Measurements from ENCODE around the gene AGBL4. TPM values are rescaled to one million over a fixed set of nuclear protein-coding genes. Genes with fewer than 3 reads are reported as not detected.
A peak's percentile ranks its signal among the peaks of the same experiment; 100 is the strongest.
"Not testable (repeated sequence)": the region's sequence is repeated elsewhere in the genome, so short reads cannot be mapped to it uniquely, and the experiment has no call there.

Gene AGBL4
- total RNA-seq, 2 experiments from 2014 or later: not detected

DNA sequence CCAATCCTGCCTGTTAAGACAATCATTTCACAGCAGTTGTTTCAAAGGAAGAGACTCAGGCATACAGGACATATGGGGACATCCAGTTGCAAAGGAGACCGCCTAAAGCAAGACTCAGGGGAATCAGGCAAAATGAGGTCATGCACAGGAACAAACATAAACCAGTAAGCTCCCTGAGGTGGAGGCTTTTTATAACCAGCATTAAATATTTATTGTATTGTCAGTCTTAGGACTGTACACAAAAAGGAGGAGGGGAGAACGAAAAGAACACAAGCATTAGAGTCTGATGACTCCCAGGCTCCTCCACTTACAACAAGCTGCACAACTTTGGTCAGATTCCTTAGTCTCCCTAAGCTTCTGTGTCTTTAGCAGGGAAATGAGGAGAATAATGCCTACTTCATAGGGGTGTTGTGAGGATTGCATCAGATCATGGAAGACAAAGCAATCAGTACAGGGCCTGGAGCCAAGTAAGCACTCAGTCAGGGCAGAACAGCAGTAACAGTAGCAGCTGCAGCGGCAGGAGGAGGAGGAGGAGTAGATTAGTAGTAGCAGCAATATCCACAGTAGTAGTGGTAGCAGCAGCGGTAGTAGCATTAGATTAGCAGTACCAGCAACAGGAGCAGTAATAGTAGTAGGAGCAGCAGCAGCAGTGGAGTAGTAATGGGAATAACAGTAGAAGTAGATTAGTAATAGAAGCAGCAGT, 1497.6 kb downstream of the AGBL4 start:
- H3K36me3 Mint-ChIP-seq (ENCODE audit: low read depth): no peaks in the 10 kb centered on the region
- no peak for DNase-seq
- H3K9me3 Mint-ChIP-seq: no peaks in the 10 kb centered on the region
- no peak overlapping the region for H3K4me3 Mint-ChIP-seq
- intact Hi-C loops (cut with micrococcal nuclease): no loop called here
- H3K27ac Mint-ChIP-seq: no peak overlapping the region
- peaks cover 10% of the 10 kb centered on the region for H3K27me3 Mint-ChIP-seq (ENCODE audit: low read depth)
- no peaks in the 10 kb centered on the region for H3K4me1 Mint-ChIP-seq (ENCODE audit: low read depth)
- CTCF ChIA-PET: interaction anchor here (1.2 kb wide), 1 partner anchor 151 kb away, joined by 3 read pairs; no protein-coding TSS in a partner anchor

DNA sequence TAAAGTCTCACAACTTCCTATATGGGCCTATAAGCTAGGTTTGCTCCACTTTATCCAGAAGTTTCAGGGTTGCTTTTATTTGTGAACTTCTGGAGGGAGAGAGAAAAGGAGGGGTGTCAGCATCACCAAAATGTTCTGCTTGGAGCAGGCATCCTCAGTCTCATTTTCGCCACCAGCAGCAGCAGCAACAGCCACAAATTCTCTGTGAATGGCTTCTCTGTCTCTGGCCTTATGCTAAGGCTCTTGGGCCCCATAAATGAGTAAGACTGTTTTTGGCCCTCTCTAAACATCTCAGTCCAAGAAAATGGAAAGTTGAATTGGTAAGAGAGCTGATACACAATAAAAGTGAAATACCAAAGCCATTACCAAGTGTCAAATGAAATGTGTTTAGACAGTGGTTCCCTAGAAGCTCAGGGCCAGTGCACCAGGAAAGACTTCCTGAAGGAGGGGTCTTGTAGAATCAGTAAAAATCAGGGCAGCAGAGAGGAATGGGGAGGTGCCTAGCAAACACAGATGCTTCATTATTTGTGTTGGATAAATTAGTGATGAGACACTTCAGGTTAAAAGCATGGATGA, 1498.8 kb downstream of the AGBL4 start:
- CTCF ChIA-PET: interaction anchor here (1.2 kb wide), 1 partner anchor 152 kb away, joined by 3 read pairs; no protein-coding TSS in a partner anchor
- H3K4me1 Mint-ChIP-seq (ENCODE audit: low read depth): no peaks in the 10 kb centered on the region

DNA sequence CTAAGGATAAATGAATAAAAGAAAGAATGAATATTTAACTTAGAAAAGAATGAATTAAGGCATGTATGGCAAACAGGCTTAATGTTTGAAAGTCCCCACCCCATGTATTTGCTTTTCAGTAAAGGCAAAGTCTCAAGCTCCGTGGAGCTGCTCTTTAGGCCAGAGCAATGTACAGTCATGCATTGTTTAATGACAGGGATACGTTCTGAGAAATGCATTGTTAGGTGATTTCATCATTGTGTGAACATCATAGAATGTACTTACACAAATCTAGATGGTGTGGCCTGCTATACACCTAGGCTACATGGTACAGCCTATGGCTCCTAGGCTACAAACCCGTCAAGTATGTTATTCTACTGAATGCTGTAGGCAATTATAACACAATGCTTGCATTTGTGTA, 1500.2 kb downstream of the AGBL4 start:
- Mint-ChIP-seq H3K4me3 (no peak overlapping the region), H3K27ac (no peak overlapping the region), H3K4me1 (ENCODE audit: low read depth) (no peaks in the 10 kb centered on the region), H3K9me3 (no peaks in the 10 kb centered on the region), H3K36me3 (ENCODE audit: low read depth) (no peaks in the 10 kb centered on the region), H3K27me3 (ENCODE audit: low read depth) (peaks cover 22% of the 10 kb centered on the region)
- intact Hi-C loops (cut with micrococcal nuclease): no loop called here
- no peak for DNase-seq
- CTCF ChIA-PET: no interaction called here

More for the DNA sequence above, 1498.8 kb downstream of the AGBL4 start:
- intact Hi-C loops (cut with micrococcal nuclease): no loop called here
- no peaks in the 10 kb centered on the region for H3K36me3 Mint-ChIP-seq (ENCODE audit: low read depth)
- peaks cover 10% of the 10 kb centered on the region for H3K27me3 Mint-ChIP-seq (ENCODE audit: low read depth)
- H3K4me3 Mint-ChIP-seq: no peak overlapping the region
- no peak overlapping the region for H3K27ac Mint-ChIP-seq
- no peak for DNase-seq
- no peaks in the 10 kb centered on the region for H3K9me3 Mint-ChIP-seq

DNA sequence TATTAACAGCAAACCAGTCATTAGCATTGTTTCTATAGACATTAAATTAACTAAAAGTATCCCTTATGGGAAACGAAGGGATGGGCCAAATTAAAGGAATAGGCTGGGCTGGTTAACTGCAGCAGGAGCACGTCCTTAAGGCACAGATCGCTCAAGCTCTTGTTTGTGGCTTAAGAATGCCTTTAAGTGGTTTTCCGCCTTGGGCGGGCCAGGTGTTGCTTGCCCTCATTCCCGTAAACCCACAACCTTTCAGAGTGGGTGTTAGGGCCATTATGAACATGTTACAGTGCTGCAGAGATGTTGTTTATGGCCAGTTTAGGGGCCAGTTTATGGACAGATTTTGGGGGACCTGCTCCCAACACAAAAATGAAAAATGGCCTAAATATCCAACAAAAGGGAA, 1503.9 kb downstream of the AGBL4 start:
- peaks cover 26% of the 10 kb centered on the region for H3K27me3 Mint-ChIP-seq (ENCODE audit: low read depth)
- H3K9me3 Mint-ChIP-seq; H3K4me1 Mint-ChIP-seq (ENCODE audit: low read depth); intact Hi-C loops (cut with micrococcal nuclease); DNase-seq; H3K4me3 Mint-ChIP-seq; H3K36me3 Mint-ChIP-seq (ENCODE audit: low read depth); H3K27ac Mint-ChIP-seq: not testable (repeated sequence)
- CTCF ChIA-PET: interaction anchor here (1.1 to 2.6 kb wide), 2 partner anchors 11 to 22 kb away, joined by 3 to 5 read pairs; no protein-coding TSS in a partner anchor

DNA sequence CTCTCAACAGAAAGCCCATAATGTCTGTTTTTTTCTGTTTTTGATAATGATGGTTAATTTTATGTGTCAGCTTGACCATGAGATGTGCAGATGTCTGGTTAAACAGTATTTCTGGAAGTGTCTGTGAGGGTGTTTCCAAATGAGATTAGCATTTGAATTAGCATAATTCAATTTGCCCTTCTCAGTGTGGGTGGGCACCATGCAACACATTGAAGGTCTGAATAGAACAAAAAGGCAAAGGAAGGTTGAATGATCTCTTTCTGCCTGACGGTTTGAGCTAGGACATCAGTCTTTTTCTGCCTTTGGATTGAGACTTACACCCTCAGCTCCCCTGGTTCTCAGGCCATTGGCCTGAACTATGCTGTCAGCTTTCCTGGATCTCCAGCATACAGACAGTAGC, 1516.9 kb downstream of the AGBL4 start:
- no peaks in the 10 kb centered on the region for H3K9me3 Mint-ChIP-seq
- no peak overlapping the region for H3K27ac Mint-ChIP-seq
- peaks cover 4% of the 10 kb centered on the region for H3K27me3 Mint-ChIP-seq (ENCODE audit: low read depth)
- no peak overlapping the region for H3K4me3 Mint-ChIP-seq
- intact Hi-C loops (cut with micrococcal nuclease): no loop called here
- CTCF ChIA-PET: interaction anchor here (1.3 kb wide), 1 partner anchor 9 kb away, joined by 4 read pairs; no protein-coding TSS in a partner anchor
- H3K36me3 Mint-ChIP-seq (ENCODE audit: low read depth): no peaks in the 10 kb centered on the region
- no peaks in the 10 kb centered on the region for H3K4me1 Mint-ChIP-seq (ENCODE audit: low read depth)
- no peak for DNase-seq

GRCh38 chr1:48500541-48501450, 1523.0 kb downstream of the AGBL4 start:
- intact Hi-C loops (cut with micrococcal nuclease): no loop called here

GRCh38 chr1:48499211-48499735, 1524.5 kb downstream of the AGBL4 start:
- no peaks in the 10 kb centered on the region for H3K9me3 Mint-ChIP-seq

More at GRCh38 chr1:48500541-48501450, 1523.0 kb downstream of the AGBL4 start:
- Mint-ChIP-seq H3K27ac (no peak overlapping the region), H3K27me3 (ENCODE audit: low read depth) (peaks cover 2% of the 10 kb centered on the region), H3K9me3 (no peaks in the 10 kb centered on the region), H3K36me3 (ENCODE audit: low read depth) (no peaks in the 10 kb centered on the region), H3K4me1 (ENCODE audit: low read depth) (peaks cover 5% of the 10 kb centered on the region), H3K4me3 (no peak overlapping the region)
- CTCF ChIA-PET: interaction anchor here (1.0 kb wide), 1 partner anchor 8 kb away, joined by 5 read pairs; no protein-coding TSS in a partner anchor
- DNase-seq: no peak

DNA sequence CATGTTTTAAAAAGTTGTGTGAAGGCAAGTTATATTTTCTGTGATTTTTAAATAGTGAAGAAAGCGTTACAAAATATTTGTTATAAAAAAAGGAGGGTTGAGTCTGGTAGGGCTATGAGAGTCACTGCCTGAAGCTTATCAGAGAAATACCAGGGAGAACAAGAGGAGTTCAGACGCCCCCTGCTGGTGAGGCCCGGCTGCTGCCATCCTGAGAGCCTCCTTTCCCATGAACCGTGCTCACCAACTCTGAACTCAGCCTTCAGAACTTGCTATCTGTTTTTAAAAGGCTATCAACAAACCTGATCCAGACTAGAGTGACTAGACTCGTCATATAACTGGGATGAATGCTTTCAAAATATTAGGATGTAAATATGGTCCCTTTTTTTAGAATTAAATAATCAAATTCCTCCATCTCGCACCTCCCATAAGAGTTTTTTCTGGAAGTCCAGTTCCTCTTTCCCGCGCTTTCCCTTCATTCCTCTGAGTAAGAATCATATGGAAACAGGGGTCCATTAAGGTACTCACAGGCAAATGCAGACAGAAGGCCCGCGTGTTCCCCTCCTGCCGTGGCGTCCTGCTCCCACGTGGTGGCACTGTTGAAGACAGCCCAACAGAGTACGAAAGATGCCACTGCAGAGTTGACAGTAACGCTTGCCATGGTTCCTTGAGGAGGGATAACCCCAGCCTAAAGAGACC, 1525.5 kb downstream of the AGBL4 start:
- Mint-ChIP-seq H3K4me1 (ENCODE audit: low read depth) (peaks cover 5% of the 10 kb centered on the region), H3K27me3 (ENCODE audit: low read depth) (peaks cover 4% of the 10 kb centered on the region), H3K4me3 (no peak overlapping the region), H3K27ac (no peak overlapping the region), H3K36me3 (ENCODE audit: low read depth) (no peaks in the 10 kb centered on the region), H3K9me3 (no peaks in the 10 kb centered on the region)
- peak; percentile 85 for DNase-seq
- intact Hi-C loops (cut with micrococcal nuclease): loop anchor here (1.0 to 5.0 kb wide), 4 partner anchors 26 to 406 kb away; partner anchors contain the start of gene SPATA6
- CTCF ChIA-PET: interaction anchor here (0.6 to 2.6 kb wide), 14 partner anchors 8 to 405 kb away, joined by 3 to 7 read pairs (median 4); no protein-coding TSS in a partner anchor

More at GRCh38 chr1:48499211-48499735, 1524.5 kb downstream of the AGBL4 start:
- CTCF ChIA-PET: interaction anchor here (0.7 to 2.6 kb wide), 5 partner anchors 10 to 32 kb away, joined by 3 to 5 read pairs (median 5); no protein-coding TSS in a partner anchor
- H3K36me3 Mint-ChIP-seq (ENCODE audit: low read depth): no peaks in the 10 kb centered on the region
- intact Hi-C loops (cut with micrococcal nuclease): loop anchor here (5.0 kb wide), 2 partner anchors 318 to 407 kb away; no protein-coding TSS in a partner anchor
- DNase-seq: no peak
- H3K27me3 Mint-ChIP-seq (ENCODE audit: low read depth): peaks cover 2% of the 10 kb centered on the region
- no peak overlapping the region for H3K27ac Mint-ChIP-seq
- peaks cover 5% of the 10 kb centered on the region for H3K4me1 Mint-ChIP-seq (ENCODE audit: low read depth)
- H3K4me3 Mint-ChIP-seq: no peak overlapping the region

- Mint-ChIP-seq H3K4me3 (no peak overlapping the region), H3K27me3 (ENCODE audit: low read depth) (peaks cover 5% of the 10 kb centered on the region), H3K36me3 (ENCODE audit: low read depth) (no peaks in the 10 kb centered on the region), H3K9me3 (no peaks in the 10 kb centered on the region), H3K27ac (no peak overlapping the region), H3K4me1 (ENCODE audit: low read depth) (peaks cover 5% of the 10 kb centered on the region)
- intact Hi-C loops (cut with micrococcal nuclease): loop anchor here (5.0 kb wide), 2 partner anchors 321 to 404 kb away; no protein-coding TSS in a partner anchor
- CTCF ChIA-PET: interaction anchor here (0.6 kb wide), 1 partner anchor 418 kb away, joined by 3 read pairs; no protein-coding TSS in a partner anchor
- DNase-seq: no peak
Observed at GRCh38 chr1:48495911-48496310, 1527.8 kb downstream of the AGBL4 start.

- Mint-ChIP-seq H3K4me3 (no peak overlapping the region), H3K27me3 (ENCODE audit: low read depth) (peaks cover 7% of the 10 kb centered on the region), H3K4me1 (ENCODE audit: low read depth) (peaks cover 5% of the 10 kb centered on the region), H3K9me3 (no peaks in the 10 kb centered on the region), H3K36me3 (ENCODE audit: low read depth) (no peaks in the 10 kb centered on the region), H3K27ac (no peak overlapping the region)
- intact Hi-C loops (cut with micrococcal nuclease): loop anchor here (5.0 kb wide), 2 partner anchors 322 to 403 kb away; no protein-coding TSS in a partner anchor
- CTCF ChIA-PET: no interaction called here
- no peak for DNase-seq
Observed at GRCh38 chr1:48495166-48495565, 1528.6 kb downstream of the AGBL4 start.

All from activated naive CD4-positive, alpha-beta T cell treated with anti-CD3 and anti-CD28 coated beads for 36 hours (primary cell).